NCI-H446 treated with DMSO at 0.1 percent for 48 hours (cell line): ENCODE measurements around the gene MEIOSIN.

ENCODE experiments used
- DNase-seq: peaks from one replicate; lab custom pipeline; 2025; lab: John Stamatoyannopoulos, UW

Gene MEIOSIN

GRCh38 chr19:45801603-45802175, 68.5 kb downstream of the MEIOSIN start:
- DNase-seq: no peak

- DNase-seq: no peak
Measured at GRCh38 chr19:45804140-45804958, 71.1 kb downstream of the MEIOSIN start.

DNA sequence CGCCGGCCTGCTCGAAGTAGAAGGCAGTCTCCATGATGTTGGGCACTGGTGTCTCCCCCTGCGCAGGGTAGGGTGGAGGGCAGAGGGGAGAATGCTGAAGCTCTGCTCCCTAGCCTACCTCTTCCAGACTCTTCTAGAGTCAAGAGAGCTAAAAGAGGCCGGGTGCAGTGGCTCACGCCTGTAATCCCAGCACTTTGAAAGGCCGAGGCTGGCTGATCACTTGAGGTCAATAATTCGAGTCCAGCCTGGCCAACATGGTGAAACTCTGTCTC, 71.7 kb downstream of the MEIOSIN start:
- no peak for DNase-seq

DNA sequence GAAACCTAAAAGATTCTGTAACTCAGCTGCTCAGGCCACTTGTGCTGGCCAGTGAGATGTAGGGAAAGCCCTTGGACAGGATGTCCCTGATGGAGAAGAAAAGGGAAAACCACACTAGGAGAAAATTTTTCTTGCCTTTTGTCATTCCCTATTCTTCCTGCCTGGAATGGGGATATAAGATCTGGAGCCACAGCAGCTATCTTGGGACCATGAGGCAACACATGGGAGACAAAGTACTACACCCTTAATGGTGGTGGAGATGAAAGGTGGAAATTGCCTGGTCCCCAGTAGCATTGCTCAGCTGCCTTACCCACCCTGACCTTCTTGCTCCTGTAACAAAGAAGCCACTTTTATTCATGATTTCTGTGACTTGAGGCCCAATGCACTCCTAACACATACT, 72.5 kb downstream of the MEIOSIN start:
- no peak for DNase-seq

- no peak for DNase-seq
Measured at GRCh38 chr19:45809643-45810159, 76.5 kb downstream of the MEIOSIN start.

- DNase-seq: no peak
Measured at GRCh38 chr19:45812297-45812696, 79.1 kb downstream of the MEIOSIN start.
